Skin of body (tissue), 2 donors: ENCODE data around the gene JARID2. TPM values are rescaled to one million over a fixed set of nuclear protein-coding genes. Genes with fewer than 3 reads are reported as not detected.

Experiments used
- DNase-seq: peaks from one replicate; lab custom pipeline; 2025; lab: John Stamatoyannopoulos, UW
- total RNA-seq: library from RNA; depleted of rRNA; stranded (reverse); fragments of >200 nt; gene quantifications from one replicate; pipeline ENCODE4 v1.2.3, GENCODE V29; 2014

Gene JARID2
- total RNA-seq, 1 donor from 2014 or later = 17.5 TPM

- DNase-seq = no peak
Measured at GRCh38 chr6:15331143-15331542, 85.3 kb downstream of the JARID2 start.

GRCh38 chr6:15331629-15332251 lies 85.9 kb downstream of the JARID2 start:
- no peak for DNase-seq

GRCh38 chr6:15332446-15332845 lies 86.6 kb downstream of the JARID2 start:
- DNase-seq = no peak

GRCh38 chr6:15335385-15335784 lies 89.5 kb downstream of the JARID2 start:
- no peak for DNase-seq

GRCh38 chr6:15335916-15336315 lies 90.0 kb downstream of the JARID2 start:
- DNase-seq = no peak

GRCh38 chr6:15336900-15337560 lies 91.2 kb downstream of the JARID2 start:
- no peak for DNase-seq

- DNase-seq = no peak
Measured at GRCh38 chr6:15337582-15337981, 91.7 kb downstream of the JARID2 start.

- DNase-seq = no peak
Measured at GRCh38 chr6:15338476-15338875, 92.6 kb downstream of the JARID2 start.

- no peak for DNase-seq
Measured at GRCh38 chr6:15339081-15339480, 93.2 kb downstream of the JARID2 start.

GRCh38 chr6:15340105-15340601 lies 94.3 kb downstream of the JARID2 start:
- DNase-seq = no peak

GRCh38 chr6:15340775-15341174 lies 94.9 kb downstream of the JARID2 start:
- DNase-seq = no peak

- DNase-seq = no peak
Measured at GRCh38 chr6:15341311-15342001, 95.6 kb downstream of the JARID2 start.

- no peak for DNase-seq
Measured at GRCh38 chr6:15342114-15342513, 96.2 kb downstream of the JARID2 start.

GRCh38 chr6:15343490-15344191 lies 97.8 kb downstream of the JARID2 start:
- DNase-seq = no peak

GRCh38 chr6:15344192-15344519 lies 98.3 kb downstream of the JARID2 start:
- DNase-seq = no peak

- DNase-seq = no peak
Measured at GRCh38 chr6:15344831-15345230, 99.0 kb downstream of the JARID2 start.

GRCh38 chr6:15346315-15346714 lies 100.4 kb downstream of the JARID2 start:
- no peak for DNase-seq

- no peak for DNase-seq
Measured at GRCh38 chr6:15348528-15348927, 102.7 kb downstream of the JARID2 start.

- DNase-seq = no peak
Measured at GRCh38 chr6:15349379-15349778, 103.5 kb downstream of the JARID2 start.

- DNase-seq = no peak
Measured at GRCh38 chr6:15350386-15351083, 104.7 kb downstream of the JARID2 start.

GRCh38 chr6:15351631-15352030 lies 105.8 kb downstream of the JARID2 start:
- no peak for DNase-seq
